ENCODE data around the gene C2CD2. TPM values are rescaled to one million over a fixed set of nuclear protein-coding genes. Genes with fewer than 3 reads are reported as not detected.

Gene C2CD2
- polyA plus RNA-seq, 1 of the 3 experiments (the other 2 are of a cell fraction), result 9.7 TPM

DNA sequence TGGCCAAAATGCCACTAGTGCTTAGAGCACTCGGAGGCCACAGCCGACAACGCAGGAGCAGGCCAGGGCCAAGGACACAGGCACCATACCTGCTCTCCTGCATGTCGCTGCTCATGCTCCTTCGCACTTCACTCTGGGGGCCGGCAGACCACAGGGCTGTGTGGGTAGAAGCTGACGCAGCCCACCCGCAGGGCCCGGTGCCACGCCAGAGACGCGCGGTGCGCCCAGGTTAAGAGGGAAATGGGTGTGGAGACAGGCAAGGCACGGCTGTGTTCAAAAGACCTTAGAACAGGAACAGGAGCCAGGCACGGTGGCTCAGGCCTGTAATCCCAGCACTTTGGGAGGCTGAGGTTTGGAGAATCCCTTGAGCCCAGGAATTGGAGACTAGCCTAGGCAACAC lies 61.1 kb downstream of the C2CD2 start:
- H2AFZ ChIP-seq (ENCODE audit: low read depth), result no peak overlapping the region
- H3K36me3 ChIP-seq (replicated peaks in 1 of 2; ENCODE audit: control insufficient read depth in 1 of 2, insufficient read depth in 2 of 2, low read length in 1 of 2), result peaks cover 5 to 18% of the 10 kb centered on the region in 2 experiments
- H3K9me2 ChIP-seq, result no peaks in the 10 kb centered on the region
- H3K4me3 ChIP-seq (ENCODE audit: low read depth in 2 of 2, low read length in 1 of 2), result no peak overlapping the region
- WGBS (ENCODE audit: low lambda C conversion rate), result 96% methylated on average over 16 of the region's 16 CpGs
- no peak for TF ChIP-seq CHD2 (IDR thresholded peaks at IDR 0.05; ENCODE audit: low read length, partially characterized antibody)
- TF ChIP-seq FOSL2 (IDR thresholded peaks at IDR 0.05; ENCODE audit: borderline replicate concordance, low read depth), result no peak
- TF ChIP-seq RXRA (IDR thresholded peaks at IDR 0.05; ENCODE audit: borderline replicate concordance, low read depth), result no peak
- TF ChIP-seq GABPA (IDR thresholded peaks at IDR 0.05; ENCODE audit: low read depth), result no peak
- no peak for TF ChIP-seq ELF1 (IDR thresholded peaks at IDR 0.05)
- TF ChIP-seq TEAD4 (IDR thresholded peaks at IDR 0.05; ENCODE audit: borderline replicate concordance, insufficient read depth), result no peak
- TF ChIP-seq, protein P1, sequence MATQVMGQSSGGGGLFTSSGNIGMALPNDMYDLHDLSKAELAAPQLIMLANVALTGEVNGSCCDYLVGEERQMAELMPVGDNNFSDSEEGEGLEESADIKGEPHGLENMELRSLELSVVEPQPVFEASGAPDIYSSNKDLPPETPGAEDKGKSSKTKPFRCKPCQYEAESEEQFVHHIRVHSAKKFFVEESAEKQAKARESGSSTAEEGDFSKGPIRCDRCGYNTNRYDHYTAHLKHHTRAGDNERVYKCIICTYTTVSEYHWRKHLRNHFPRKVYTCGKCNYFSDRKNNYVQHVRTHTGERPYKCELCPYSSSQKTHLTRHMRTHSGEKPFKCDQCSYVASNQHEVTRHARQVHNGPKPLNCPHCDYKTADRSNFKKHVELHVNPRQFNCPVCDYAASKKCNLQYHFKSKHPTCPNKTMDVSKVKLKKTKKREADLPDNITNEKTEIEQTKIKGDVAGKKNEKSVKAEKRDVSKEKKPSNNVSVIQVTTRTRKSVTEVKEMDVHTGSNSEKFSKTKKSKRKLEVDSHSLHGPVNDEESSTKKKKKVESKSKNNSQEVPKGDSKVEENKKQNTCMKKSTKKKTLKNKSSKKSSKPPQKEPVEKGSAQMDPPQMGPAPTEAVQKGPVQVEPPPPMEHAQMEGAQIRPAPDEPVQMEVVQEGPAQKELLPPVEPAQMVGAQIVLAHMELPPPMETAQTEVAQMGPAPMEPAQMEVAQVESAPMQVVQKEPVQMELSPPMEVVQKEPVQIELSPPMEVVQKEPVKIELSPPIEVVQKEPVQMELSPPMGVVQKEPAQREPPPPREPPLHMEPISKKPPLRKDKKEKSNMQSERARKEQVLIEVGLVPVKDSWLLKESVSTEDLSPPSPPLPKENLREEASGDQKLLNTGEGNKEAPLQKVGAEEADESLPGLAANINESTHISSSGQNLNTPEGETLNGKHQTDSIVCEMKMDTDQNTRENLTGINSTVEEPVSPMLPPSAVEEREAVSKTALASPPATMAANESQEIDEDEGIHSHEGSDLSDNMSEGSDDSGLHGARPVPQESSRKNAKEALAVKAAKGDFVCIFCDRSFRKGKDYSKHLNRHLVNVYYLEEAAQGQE (IDR thresholded peaks at IDR 0.05; ENCODE audit: low read depth, low read length), result no peak
- TF ChIP-seq SIN3A (IDR thresholded peaks at IDR 0.05; ENCODE audit: borderline replicate concordance, low read depth, low read length), result no peak
- TF ChIP-seq JUND (IDR thresholded peaks at IDR 0.05), result no peak
- TF ChIP-seq EP300 (IDR thresholded peaks at IDR 0.05; ENCODE audit: borderline replicate concordance in 1 of 2, low read depth in 1 of 2, low read length in 1 of 2), result no peak
- TF ChIP-seq POLR2AphosphoS5 (IDR thresholded peaks at IDR 0.05; ENCODE audit: low read depth, low read length), result no peak
- TF ChIP-seq, protein P2, sequence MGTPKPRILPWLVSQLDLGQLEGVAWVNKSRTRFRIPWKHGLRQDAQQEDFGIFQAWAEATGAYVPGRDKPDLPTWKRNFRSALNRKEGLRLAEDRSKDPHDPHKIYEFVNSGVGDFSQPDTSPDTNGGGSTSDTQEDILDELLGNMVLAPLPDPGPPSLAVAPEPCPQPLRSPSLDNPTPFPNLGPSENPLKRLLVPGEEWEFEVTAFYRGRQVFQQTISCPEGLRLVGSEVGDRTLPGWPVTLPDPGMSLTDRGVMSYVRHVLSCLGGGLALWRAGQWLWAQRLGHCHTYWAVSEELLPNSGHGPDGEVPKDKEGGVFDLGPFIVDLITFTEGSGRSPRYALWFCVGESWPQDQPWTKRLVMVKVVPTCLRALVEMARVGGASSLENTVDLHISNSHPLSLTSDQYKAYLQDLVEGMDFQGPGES (IDR thresholded peaks at IDR 0.05; ENCODE audit: low read depth, low read length), result no peak
- no peaks in the 10 kb centered on the region for H3K9me3 ChIP-seq
- no peak for DNase-seq
- H3K79me2 ChIP-seq (ENCODE audit: insufficient read depth), result no peaks in the 10 kb centered on the region
- H3K27me3 ChIP-seq (ENCODE audit: insufficient read depth), result no peaks in the 10 kb centered on the region
- H3K9ac ChIP-seq, result no peak overlapping the region
- H3K4me2 ChIP-seq, result no peak overlapping the region
- no peaks in the 10 kb centered on the region for H3F3A ChIP-seq (replicated peaks; ENCODE audit: insufficient read depth)
- no peak overlapping the region for H3K27ac ChIP-seq (ENCODE audit: low read depth in 2 of 2, low read length in 1 of 2)
- ChIA-PET CTCF (no interaction called here), POLR2A (no interaction called here)
- no peaks in the 10 kb centered on the region for H4K20me1 ChIP-seq (ENCODE audit: insufficient read depth)
- H3K4me1 ChIP-seq (ENCODE audit: control insufficient read depth in 1 of 2, insufficient read depth in 2 of 2, low read depth in 1 of 2, low read length in 1 of 2), result peaks cover 0 to 12% of the 10 kb centered on the region in 2 experiments; a peak in 2 of 4 replicates

DNA sequence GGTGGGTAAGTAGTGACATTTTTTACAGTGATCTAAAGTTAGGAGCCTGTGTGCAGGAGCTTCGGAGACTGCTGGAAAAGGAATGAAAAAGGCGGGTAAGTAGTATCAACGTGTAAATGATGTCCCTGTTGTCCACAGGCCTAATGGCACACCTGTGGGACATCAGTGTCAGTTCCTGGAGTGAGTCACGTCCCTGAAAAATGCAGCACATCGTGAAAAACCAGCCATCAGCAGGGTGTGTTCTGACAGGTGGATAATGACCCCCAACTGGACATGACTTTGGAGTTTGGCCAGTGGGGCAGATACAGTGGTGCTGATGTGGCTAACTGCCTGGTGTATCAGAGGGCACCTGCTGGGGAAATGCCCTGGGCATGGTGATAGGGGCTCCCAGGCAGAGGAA lies 62.7 kb downstream of the C2CD2 start:
- H3K9me2 ChIP-seq, result no peaks in the 10 kb centered on the region
- no peak overlapping the region for H3K4me3 ChIP-seq (ENCODE audit: low read depth in 2 of 2, low read length in 1 of 2)
- DNase-seq, result no peak
- H3K79me2 ChIP-seq (ENCODE audit: insufficient read depth), result no peaks in the 10 kb centered on the region
- peaks cover 6 to 20% of the 10 kb centered on the region in 2 experiments for H3K36me3 ChIP-seq (replicated peaks in 1 of 2; ENCODE audit: control insufficient read depth in 1 of 2, insufficient read depth in 2 of 2, low read length in 1 of 2)
- peaks cover 5% of the 10 kb centered on the region for H3F3A ChIP-seq (replicated peaks; ENCODE audit: insufficient read depth)
- H3K27me3 ChIP-seq (ENCODE audit: insufficient read depth), result no peaks in the 10 kb centered on the region
- ChIA-PET CTCF (no interaction called here), POLR2A (no interaction called here)
- no peak overlapping the region for H3K4me2 ChIP-seq
- TF ChIP-seq YY1 (IDR thresholded peaks at IDR 0.05; ENCODE audit: low read depth), result no peak
- TF ChIP-seq ELF1 (IDR thresholded peaks at IDR 0.05), result no peak
- TF ChIP-seq, protein P3, sequence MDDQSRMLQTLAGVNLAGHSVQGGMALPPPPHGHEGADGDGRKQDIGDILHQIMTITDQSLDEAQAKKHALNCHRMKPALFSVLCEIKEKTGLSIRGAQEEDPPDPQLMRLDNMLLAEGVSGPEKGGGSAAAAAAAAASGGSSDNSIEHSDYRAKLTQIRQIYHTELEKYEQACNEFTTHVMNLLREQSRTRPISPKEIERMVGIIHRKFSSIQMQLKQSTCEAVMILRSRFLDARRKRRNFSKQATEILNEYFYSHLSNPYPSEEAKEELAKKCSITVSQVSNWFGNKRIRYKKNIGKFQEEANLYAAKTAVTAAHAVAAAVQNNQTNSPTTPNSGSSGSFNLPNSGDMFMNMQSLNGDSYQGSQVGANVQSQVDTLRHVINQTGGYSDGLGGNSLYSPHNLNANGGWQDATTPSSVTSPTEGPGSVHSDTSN (IDR thresholded peaks at IDR 0.05), result no peak
- no peak for TF ChIP-seq EP300 (IDR thresholded peaks at IDR 0.05; ENCODE audit: borderline replicate concordance in 1 of 2, low read depth in 1 of 2, low read length in 1 of 2)
- TF ChIP-seq, protein P4, sequence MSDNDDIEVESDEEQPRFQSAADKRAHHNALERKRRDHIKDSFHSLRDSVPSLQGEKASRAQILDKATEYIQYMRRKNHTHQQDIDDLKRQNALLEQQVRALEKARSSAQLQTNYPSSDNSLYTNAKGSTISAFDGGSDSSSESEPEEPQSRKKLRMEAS (IDR thresholded peaks at IDR 0.05; ENCODE audit: low read depth), result no peak
- TF ChIP-seq, protein P5, sequence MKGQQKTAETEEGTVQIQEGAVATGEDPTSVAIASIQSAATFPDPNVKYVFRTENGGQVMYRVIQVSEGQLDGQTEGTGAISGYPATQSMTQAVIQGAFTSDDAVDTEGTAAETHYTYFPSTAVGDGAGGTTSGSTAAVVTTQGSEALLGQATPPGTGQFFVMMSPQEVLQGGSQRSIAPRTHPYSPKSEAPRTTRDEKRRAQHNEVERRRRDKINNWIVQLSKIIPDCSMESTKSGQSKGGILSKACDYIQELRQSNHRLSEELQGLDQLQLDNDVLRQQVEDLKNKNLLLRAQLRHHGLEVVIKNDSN (IDR thresholded peaks at IDR 0.05; ENCODE audit: borderline replicate concordance, low read depth), result no peak
- no peak overlapping the region for H3K27ac ChIP-seq (ENCODE audit: low read depth in 2 of 2, low read length in 1 of 2)
- 90% methylated on average over 5 of the region's 5 CpGs for WGBS (ENCODE audit: low lambda C conversion rate)
- H3K4me1 ChIP-seq (ENCODE audit: control insufficient read depth in 1 of 2, insufficient read depth in 2 of 2, low read depth in 1 of 2, low read length in 1 of 2), result peaks cover 0 to 12% of the 10 kb centered on the region in 2 experiments; a peak in 2 of 4 replicates
- no peak overlapping the region for H3K9ac ChIP-seq
- H4K20me1 ChIP-seq (ENCODE audit: insufficient read depth), result no peaks in the 10 kb centered on the region
- H2AFZ ChIP-seq (ENCODE audit: low read depth), result no peak overlapping the region
- H3K9me3 ChIP-seq, result no peaks in the 10 kb centered on the region
